Esophagus muscularis mucosa (tissue), 4 donors: ENCODE data around the gene SERINC4. TPM values are rescaled to one million over a fixed set of nuclear protein-coding genes. Genes with fewer than 3 reads are reported as not detected.

Experiments used
- DNase-seq: peaks from one replicate; pipeline ENCODE4 v3.0.0-alpha.2; 2017; ENCODE audit errors: extremely low spot score
- H3K27ac ChIP-seq, 4 donors: fragments of 200-600 bp; sonication (generic); replicated peaks in 1 of 4; 1 replicate in 3 of 4; 2 replicates in 1 of 4; pipeline ENCODE4 v1.5.1; 2016 to 2019; ENCODE audit warnings: mild to moderate bottlenecking in 1 of 4
- H3K27me3 ChIP-seq, 4 donors: fragments of 200-600 bp; sonication (generic); one replicate each; pipeline versions ENCODE4 v1.5.1 to v1.6.0; 2016 to 2019
- H3K36me3 ChIP-seq, 4 donors: fragments of 200-600 bp; sonication (generic); one replicate each; pipeline ENCODE4 v1.5.1; 2016 to 2019
- H3K4me1 ChIP-seq, 4 donors: fragments of 200-600 bp; sonication (generic); one replicate each; pipeline ENCODE4 v1.5.1; 2016 to 2019
- H3K4me3 ChIP-seq, 4 donors: fragments of 200-600 bp; sonication (generic); 1 replicate in 2 of 4; 2 replicates in 2 of 4; pipeline ENCODE4 v1.5.1; 2016 to 2019; ENCODE audit warnings: mild to moderate bottlenecking in 4 of 4, moderate library complexity in 1 of 4
- H3K9me3 ChIP-seq, 4 donors: fragments of 200-600 bp; sonication (generic); 1 replicate in 3 of 4; 2 replicates in 1 of 4; pipeline ENCODE4 v1.5.1; 2016 to 2019
- EP300 ChIP-seq: sonication (generic); formaldehyde crosslinking; IDR thresholded peaks from one replicate; pipeline ENCODE4 v1.6.1; 2017; ENCODE audit warnings: antibody characterized with exemption
- POLR2A ChIP-seq: fragments of 450-650 bp; IDR thresholded peaks from one replicate; pipeline ENCODE4 v1.6.1; 2017; ENCODE audit warnings: antibody characterized with exemption, moderate library complexity, mild to moderate bottlenecking, low read depth
- POLR2AphosphoS5 ChIP-seq, 2 donors: sonication (generic); formaldehyde crosslinking; IDR thresholded peaks; one replicate each; pipeline ENCODE4 v1.6.1; 2017; ENCODE audit warnings: antibody characterized with exemption in 2 of 2
- WGBS: methylation state at CpG from one replicate; pipeline ENCODE4 v1.1.5; 2018; 5-methylcytosine and 5-hydroxymethylcytosine counted together
- intact Hi-C: fragments of 100-400 bp; cut with DNase I; formaldehyde crosslinking; loops from one replicate; pipeline ENCODE4 v1.15.1; 2023
- total RNA-seq, 4 donors: library from RNA; depleted of rRNA; stranded (reverse); fragments of >200 nt; gene quantifications; one replicate each; pipeline versions ENCODE4 v1.1.0 to v1.2.1, GENCODE V29; 2016
- TF ChIP-seq, protein P1 (sequence below), 3 experiments: fragments of 200-600 bp in 2 of 3; fragments of 450-650 bp in 1 of 3; sonication (generic) in 2 of 3; IDR thresholded peaks; one replicate each; pipeline ENCODE4 v1.5.1; 2017 to 2019; ENCODE audit warnings: antibody characterized with exemption in 3 of 3, mild to moderate bottlenecking in 2 of 3, moderate library complexity in 1 of 3

The SERINC4 gene
- total RNA-seq, 4 donors from 2014 or later: not detected

DNA sequence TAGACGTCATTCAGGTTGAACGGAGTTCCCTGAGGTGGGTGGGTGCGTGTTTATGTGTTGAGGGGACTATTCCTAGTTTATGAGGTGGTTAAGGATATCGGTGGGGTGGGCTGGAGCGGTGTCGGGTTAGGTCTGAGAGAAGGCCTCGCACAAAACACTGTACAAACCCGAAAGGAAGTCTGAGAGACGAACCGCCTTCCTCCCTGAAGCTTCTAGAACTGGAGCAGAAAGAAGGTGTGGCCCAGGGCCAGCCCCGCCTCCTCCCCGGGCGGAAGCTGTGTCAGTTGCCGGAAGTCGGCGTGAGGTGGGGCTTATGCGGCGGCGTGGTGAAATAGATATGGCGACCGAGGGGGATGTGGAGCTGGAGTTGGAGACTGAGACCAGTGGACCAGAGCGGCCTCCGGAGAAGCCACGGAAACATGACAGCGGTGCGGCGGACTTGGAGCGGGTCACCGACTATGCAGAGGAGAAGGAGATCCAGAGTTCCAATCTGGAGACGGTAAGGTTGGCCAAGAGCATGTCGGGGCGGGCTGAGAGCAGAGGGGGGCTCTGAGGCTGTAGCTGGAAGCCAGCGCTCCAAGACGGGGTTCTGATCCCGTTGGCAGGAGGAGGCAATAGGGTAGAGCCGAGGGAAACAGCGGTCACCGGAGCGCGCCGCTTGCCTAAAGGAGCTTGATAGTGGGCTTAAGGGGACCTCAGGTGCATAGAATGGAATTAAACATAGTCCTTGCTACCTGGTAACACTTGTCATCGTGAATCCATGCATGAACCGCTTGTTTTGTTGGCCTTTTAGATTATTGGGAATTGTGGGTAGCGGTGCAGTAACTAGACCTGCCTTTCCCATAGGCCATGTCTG, 494 bp upstream of the SERINC4 start, which contains the start of gene HYPK:
Gene HYPK (plus strand): TSS at position 314 of the 856 bp plus-strand sequence. CDS start 24 bp downstream, at position 338.
- H3K4me1 ChIP-seq: peaks cover 28 to 56% (median 53%) of the 10 kb centered on the region in 4 donors
- intact Hi-C loops: no loop called here
- TF ChIP-seq POLR2A: no peak
- TF ChIP-seq POLR2AphosphoS5 (IDR thresholded peaks at IDR 0.05): peak; percentile 91 to 97
- peak; percentile 98 for DNase-seq
- peaks cover 0 to 4% (median 0%) of the 10 kb centered on the region in 4 donors for H3K27me3 ChIP-seq
- H3K4me3 ChIP-seq: peak within 1 kb of the TSS; percentile 65 to 94 (median 86)
- WGBS: 8% methylated on average over 44 of the region's 44 CpGs
- no peaks in the 10 kb centered on the region for H3K9me3 ChIP-seq
- peak within 1 kb of the TSS; percentile 90 to 95 (median 92) for H3K27ac ChIP-seq
- peaks cover 11 to 83% (median 69%) of the 10 kb centered on the region in 4 donors for H3K36me3 ChIP-seq

DNA sequence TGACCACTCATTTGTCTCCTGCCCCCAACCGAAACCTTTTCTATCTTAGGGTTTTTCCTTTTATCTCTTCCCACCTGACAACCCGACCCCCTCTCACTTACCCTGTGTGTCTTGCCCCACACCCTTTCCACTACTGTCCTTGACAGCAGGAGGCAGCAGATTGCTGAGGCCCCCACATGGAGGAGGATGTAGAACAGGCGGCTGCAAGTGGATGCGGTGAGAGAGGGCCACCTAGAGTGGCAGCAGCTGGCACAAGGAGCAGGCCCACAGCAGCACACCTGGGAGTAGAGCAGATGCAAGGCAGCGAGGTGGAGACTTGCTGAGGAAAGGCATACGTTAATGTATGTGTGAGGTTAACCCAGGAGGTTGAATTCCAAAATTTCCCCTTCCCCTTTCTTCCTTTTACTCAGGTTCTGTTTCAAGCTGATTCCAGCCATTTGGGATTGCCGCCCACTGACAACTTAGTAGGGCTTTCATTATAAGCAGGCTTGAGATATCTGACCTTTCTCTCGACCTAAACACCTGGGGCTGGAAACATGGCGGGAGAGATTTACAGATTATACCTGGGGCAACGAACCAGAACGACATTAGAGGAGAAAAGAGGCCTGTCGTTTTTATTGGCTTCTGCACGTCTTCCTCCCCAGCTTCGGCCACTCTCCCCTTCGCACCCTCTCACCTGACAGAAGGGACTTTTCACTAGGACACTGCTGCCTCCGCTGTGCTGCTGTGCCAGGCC, 643 bp downstream of the SERINC4 start:
- Histone ChIP-seq H3K4me1 (peaks cover 40 to 68% (median 65%) of the 10 kb centered on the region in 4 donors), H3K27ac (peak overlapping the region; percentile 90 to 95 (median 92)), H3K27me3 (peaks cover 0 to 4% (median 0%) of the 10 kb centered on the region in 4 donors), H3K4me3 (no peak overlapping the region), H3K9me3 (no peaks in the 10 kb centered on the region), H3K36me3 (peaks cover 10 to 83% (median 69%) of the 10 kb centered on the region in 4 donors)
- intact Hi-C loops: no loop called here
- 86% methylated on average over 15 of the region's 16 CpGs for WGBS
- no peak for DNase-seq
- TF ChIP-seq POLR2A: no peak
- TF ChIP-seq POLR2AphosphoS5 (IDR thresholded peaks at IDR 0.05): no peak
- no peak for TF ChIP-seq EP300
- TF ChIP-seq, protein P1, sequence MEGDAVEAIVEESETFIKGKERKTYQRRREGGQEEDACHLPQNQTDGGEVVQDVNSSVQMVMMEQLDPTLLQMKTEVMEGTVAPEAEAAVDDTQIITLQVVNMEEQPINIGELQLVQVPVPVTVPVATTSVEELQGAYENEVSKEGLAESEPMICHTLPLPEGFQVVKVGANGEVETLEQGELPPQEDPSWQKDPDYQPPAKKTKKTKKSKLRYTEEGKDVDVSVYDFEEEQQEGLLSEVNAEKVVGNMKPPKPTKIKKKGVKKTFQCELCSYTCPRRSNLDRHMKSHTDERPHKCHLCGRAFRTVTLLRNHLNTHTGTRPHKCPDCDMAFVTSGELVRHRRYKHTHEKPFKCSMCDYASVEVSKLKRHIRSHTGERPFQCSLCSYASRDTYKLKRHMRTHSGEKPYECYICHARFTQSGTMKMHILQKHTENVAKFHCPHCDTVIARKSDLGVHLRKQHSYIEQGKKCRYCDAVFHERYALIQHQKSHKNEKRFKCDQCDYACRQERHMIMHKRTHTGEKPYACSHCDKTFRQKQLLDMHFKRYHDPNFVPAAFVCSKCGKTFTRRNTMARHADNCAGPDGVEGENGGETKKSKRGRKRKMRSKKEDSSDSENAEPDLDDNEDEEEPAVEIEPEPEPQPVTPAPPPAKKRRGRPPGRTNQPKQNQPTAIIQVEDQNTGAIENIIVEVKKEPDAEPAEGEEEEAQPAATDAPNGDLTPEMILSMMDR (IDR thresholded peaks at IDR 0.05): no peak

DNA sequence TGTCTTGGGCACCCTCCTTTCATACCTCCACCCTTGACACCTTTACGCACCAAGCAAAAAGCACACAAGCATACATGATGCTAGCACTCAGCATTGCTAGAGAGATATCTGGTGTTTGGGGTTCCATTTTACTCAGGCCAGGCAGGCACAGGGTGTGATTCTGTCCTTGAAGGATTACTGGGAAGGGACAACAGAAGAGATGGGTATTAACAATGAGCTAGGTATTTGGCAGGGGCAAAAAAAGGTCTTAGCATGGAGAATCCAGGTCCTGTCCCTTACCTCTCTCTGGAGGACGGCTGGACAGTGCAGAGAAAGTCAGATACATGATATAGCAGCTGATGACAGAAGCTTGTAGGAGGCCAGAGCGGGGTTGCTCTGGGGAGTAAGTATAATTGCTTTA, 3.5 kb downstream of the SERINC4 start:
- DNase-seq: no peak
- Histone ChIP-seq H3K4me1 (peaks cover 53 to 84% (median 78%) of the 10 kb centered on the region in 4 donors), H3K36me3 (peaks cover 10 to 68% (median 55%) of the 10 kb centered on the region in 4 donors), H3K27ac (peak overlapping the region in 1 of 4 donors; percentile 9), H3K9me3 (no peaks in the 10 kb centered on the region), H3K27me3 (peaks cover 0 to 4% (median 0%) of the 10 kb centered on the region in 4 donors), H3K4me3 (no peak overlapping the region)
- 89% methylated on average over 3 of the region's 3 CpGs for WGBS
- intact Hi-C loops: no loop called here
- TF ChIP-seq POLR2A: no peak

DNA sequence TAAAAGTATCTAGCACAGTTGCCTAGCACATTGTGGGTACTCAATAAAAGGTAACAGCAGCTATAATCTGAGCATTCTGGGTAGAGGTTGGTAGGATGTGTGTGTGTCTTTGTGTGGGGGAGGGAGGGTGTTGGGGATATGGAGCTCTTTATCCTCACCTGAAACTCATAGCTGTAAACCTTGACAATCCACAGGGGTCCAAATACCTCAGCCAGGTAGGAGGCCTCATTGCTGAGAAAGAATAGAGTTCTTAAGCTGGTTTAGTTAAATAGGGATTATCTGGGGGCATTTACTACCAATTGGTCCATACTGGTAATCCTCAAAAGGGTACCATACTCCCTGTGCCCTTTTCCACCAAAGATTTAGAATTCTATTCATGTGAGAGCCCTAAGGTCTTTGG, 4.0 kb downstream of the SERINC4 start:
- Histone ChIP-seq H3K36me3 (peaks cover 10 to 65% (median 54%) of the 10 kb centered on the region in 4 donors), H3K4me1 (peaks cover 47 to 78% (median 75%) of the 10 kb centered on the region in 4 donors), H3K27ac (peak overlapping the region in 2 of 4 donors; percentile 9 to 25), H3K4me3 (no peak overlapping the region), H3K9me3 (no peaks in the 10 kb centered on the region), H3K27me3 (peaks cover 0 to 4% (median 0%) of the 10 kb centered on the region in 4 donors)
- TF ChIP-seq, protein P1 (IDR thresholded peaks at IDR 0.05): no peak
- TF ChIP-seq POLR2AphosphoS5 (IDR thresholded peaks at IDR 0.05): no peak
- no peak for TF ChIP-seq POLR2A
- TF ChIP-seq EP300: no peak
- intact Hi-C loops: no loop called here
- DNase-seq: no peak

DNA sequence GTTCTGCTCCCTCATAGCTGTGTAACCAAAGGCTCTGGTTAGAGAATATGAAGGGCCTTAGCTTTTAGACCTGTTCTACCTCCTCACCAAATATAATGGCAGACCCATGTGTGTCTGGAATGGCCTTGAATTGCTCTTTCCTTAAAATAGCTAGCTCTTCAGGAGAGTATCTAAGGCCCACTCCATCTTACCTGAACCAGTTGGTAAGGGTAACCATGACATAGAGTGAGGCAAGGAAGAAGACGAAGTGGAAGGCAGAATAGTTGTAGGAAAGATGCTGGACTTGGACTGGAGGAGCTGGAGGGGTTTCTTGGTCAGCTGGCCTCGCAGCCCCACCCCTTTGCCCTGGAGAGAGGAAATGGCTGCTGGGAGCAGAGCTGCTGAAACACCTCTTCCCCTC, 4.8 kb downstream of the SERINC4 start:
- H3K4me1 ChIP-seq: peaks cover 47 to 75% (median 73%) of the 10 kb centered on the region in 4 donors
- peak overlapping the region in 3 of 4 donors; percentile 20 to 98 (median 32) for H3K27ac ChIP-seq
- peaks cover 10 to 65% (median 54%) of the 10 kb centered on the region in 4 donors for H3K36me3 ChIP-seq

More for the DNA sequence above, 4.8 kb downstream of the SERINC4 start:
- Histone ChIP-seq H3K9me3 (no peaks in the 10 kb centered on the region), H3K27me3 (peaks cover 0 to 4% (median 0%) of the 10 kb centered on the region in 4 donors), H3K4me3 (no peak overlapping the region)
- intact Hi-C loops: no loop called here
- TF ChIP-seq EP300: no peak
- TF ChIP-seq POLR2A: no peak
- TF ChIP-seq, protein P1 (IDR thresholded peaks at IDR 0.05): no peak
- TF ChIP-seq POLR2AphosphoS5 (IDR thresholded peaks at IDR 0.05): no peak
- 73% methylated on average over 2 of the region's 2 CpGs for WGBS
- no peak for DNase-seq
